Large intestine (tissue), 3 donors: ENCODE results near the gene GRIA1. TPM values are rescaled to one million over a fixed set of nuclear protein-coding genes. Genes with fewer than 3 reads are reported as not detected.

ENCODE experiments used
- DNase-seq, 2 donors: peaks; one replicate each; pipeline versions ENCODE4 v3.0.0 to v3.0.0-alpha.2; 2013
- H3K27ac ChIP-seq: one replicate; pipeline ENCODE4 v1.5.1; 2013; ENCODE audit warnings: low read length
- H3K27me3 ChIP-seq: 2 replicates; pipeline ENCODE4 v1.6.1; 2013; ENCODE audit warnings: low read length; ENCODE audit not compliant: control insufficient read depth, insufficient read depth
- H3K36me3 ChIP-seq: 2 replicates; pipeline ENCODE4 v1.6.1; 2013; ENCODE audit warnings: low read length; ENCODE audit not compliant: control insufficient read depth, insufficient read depth
- H3K4me1 ChIP-seq: one replicate; pipeline ENCODE4 v1.6.1; 2013; ENCODE audit warnings: low read length; ENCODE audit not compliant: control insufficient read depth, insufficient read depth
- H3K4me3 ChIP-seq: one replicate; pipeline ENCODE4 v1.5.1; 2013; ENCODE audit warnings: low read length
- H3K9me3 ChIP-seq: one replicate; pipeline ENCODE4 v1.6.1; 2013; ENCODE audit warnings: mild to moderate bottlenecking, low read depth, low read length, moderate library complexity; ENCODE audit not compliant: control insufficient read depth
- WGBS: methylation state at CpG from one replicate; pipeline ENCODE4 v1.1.5; 2013; ENCODE audit warnings: low lambda C conversion rate; ENCODE audit not compliant: insufficient coverage; 5-methylcytosine and 5-hydroxymethylcytosine counted together
- polyA plus RNA-seq: library from polyadenylated mRNA; unstranded; fragments of 120-200 nt; gene quantifications from one replicate; pipeline ENCODE4 v1.2.1, GENCODE V29; 2013

The GRIA1 gene
- polyA plus RNA-seq, 1 donor = 0.93 TPM

GRCh38 chr5:153655201-153655510 is 164.7 kb downstream of the GRIA1 start:
- H3K27ac ChIP-seq = no peak overlapping the region
- no peak for DNase-seq
- 100% methylated on average over 1 of the region's 3 CpGs for WGBS
- no peaks in the 10 kb centered on the region for H3K9me3 ChIP-seq
- no peak overlapping the region for H3K4me3 ChIP-seq
- no peaks in the 10 kb centered on the region for H3K4me1 ChIP-seq
- no peaks in the 10 kb centered on the region for H3K36me3 ChIP-seq
- H3K27me3 ChIP-seq = no peaks in the 10 kb centered on the region

- H3K4me3 ChIP-seq = no peak overlapping the region
- no peaks in the 10 kb centered on the region for H3K4me1 ChIP-seq
- H3K36me3 ChIP-seq = no peaks in the 10 kb centered on the region
- no peak overlapping the region for H3K27ac ChIP-seq
- DNase-seq = no peak
- WGBS = 78% methylated on average over 1 of the region's 1 CpG
- no peaks in the 10 kb centered on the region for H3K27me3 ChIP-seq
- no peaks in the 10 kb centered on the region for H3K9me3 ChIP-seq
Observed at GRCh38 chr5:153658149-153658548, 167.7 kb downstream of the GRIA1 start.

DNA sequence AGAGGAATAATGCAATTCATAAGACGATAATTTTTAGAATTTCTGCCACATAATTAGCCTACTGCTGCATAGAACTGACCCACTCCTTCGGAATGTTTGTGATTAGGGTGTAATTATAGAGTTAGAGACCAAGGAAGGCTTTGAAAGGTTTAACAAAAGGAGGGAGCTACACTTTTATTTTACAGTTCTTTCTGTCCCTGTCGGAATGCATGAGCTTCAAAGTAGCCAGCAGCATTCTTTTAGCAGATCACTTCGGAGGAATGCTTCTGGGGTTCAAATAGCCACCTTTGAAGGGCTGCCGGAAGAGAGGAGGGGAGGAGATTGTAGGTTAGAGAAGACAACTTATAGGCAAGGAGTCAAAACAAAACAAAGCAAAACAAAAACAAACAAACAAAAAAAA is 168.1 kb downstream of the GRIA1 start:
- Histone ChIP-seq H3K27ac (no peak overlapping the region), H3K27me3 (no peaks in the 10 kb centered on the region), H3K4me3 (no peak overlapping the region), H3K9me3 (no peaks in the 10 kb centered on the region), H3K4me1 (no peaks in the 10 kb centered on the region), H3K36me3 (no peaks in the 10 kb centered on the region)
- DNase-seq = no peak
- 50% methylated on average over 2 of the region's 5 CpGs for WGBS

DNA sequence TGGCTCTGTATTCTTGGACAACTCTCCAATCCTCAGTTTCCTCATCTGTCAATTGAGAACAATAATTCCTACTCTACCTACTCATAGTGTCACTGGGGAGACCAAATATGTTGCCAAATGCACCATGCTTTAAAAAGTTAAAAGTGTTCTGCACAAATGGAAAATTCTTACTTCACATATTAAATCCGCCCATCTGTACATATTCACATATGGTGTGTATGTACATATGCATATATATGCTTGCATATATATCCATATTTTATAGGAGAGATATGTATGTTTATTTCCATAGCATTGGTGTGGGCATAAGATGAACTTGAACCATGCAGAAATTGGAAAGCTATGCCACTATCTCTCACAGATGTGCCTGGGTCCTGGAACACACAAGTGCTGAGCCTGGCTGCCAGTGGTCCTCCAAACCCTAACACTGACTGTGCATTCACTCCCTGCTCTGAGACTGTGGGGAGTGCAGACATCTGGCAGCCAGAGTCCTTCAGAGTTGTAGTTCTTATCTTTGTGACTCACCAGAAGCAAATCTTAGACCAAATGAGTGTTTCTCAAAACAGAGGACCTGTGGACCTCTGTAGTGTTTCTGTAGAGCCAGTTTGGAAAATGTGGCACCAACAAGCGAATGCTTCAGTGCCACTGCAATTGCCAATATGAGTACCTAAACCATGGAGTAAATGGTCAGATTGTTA is 168.7 kb downstream of the GRIA1 start:
- H3K36me3 ChIP-seq = no peaks in the 10 kb centered on the region
- no peak overlapping the region for H3K27ac ChIP-seq
- WGBS = no CpG with 5 or more reads among the region's 2 CpGs
- H3K4me1 ChIP-seq = no peaks in the 10 kb centered on the region
- H3K4me3 ChIP-seq = no peak overlapping the region
- no peaks in the 10 kb centered on the region for H3K27me3 ChIP-seq
- no peak for DNase-seq
- H3K9me3 ChIP-seq = no peaks in the 10 kb centered on the region

GRCh38 chr5:153660919-153661318 is 170.4 kb downstream of the GRIA1 start:
- no CpG with 5 or more reads among the region's 2 CpGs for WGBS
- Histone ChIP-seq H3K4me3 (no peak overlapping the region), H3K27me3 (no peaks in the 10 kb centered on the region), H3K27ac (no peak overlapping the region), H3K36me3 (no peaks in the 10 kb centered on the region), H3K4me1 (no peaks in the 10 kb centered on the region), H3K9me3 (no peaks in the 10 kb centered on the region)
- DNase-seq = no peak

DNA sequence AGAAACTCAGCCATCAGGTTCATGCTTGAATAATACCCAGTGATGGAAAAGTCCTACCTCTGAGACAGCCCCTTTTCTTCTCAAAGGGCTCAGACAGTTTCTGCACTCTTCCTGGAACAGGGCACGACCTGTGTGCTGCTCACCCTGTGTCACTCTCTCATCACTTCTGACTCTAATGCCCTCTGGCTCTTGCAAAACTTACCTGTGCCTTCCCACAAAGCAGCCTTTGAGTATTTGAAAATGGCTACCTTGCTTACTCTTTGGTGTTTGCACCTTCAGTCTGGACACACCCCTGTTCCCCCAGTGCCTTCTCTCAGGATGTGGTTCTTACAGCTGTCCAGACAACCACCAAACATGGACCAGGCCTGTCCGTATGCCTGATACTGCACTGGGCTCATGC is 171.4 kb downstream of the GRIA1 start:
- DNase-seq = no peak
- Histone ChIP-seq H3K27ac (no peak overlapping the region), H3K4me3 (no peak overlapping the region), H3K36me3 (no peaks in the 10 kb centered on the region), H3K9me3 (no peaks in the 10 kb centered on the region), H3K4me1 (no peaks in the 10 kb centered on the region), H3K27me3 (no peaks in the 10 kb centered on the region)
- no CpG with 5 or more reads among the region's 2 CpGs for WGBS

- Histone ChIP-seq H3K4me3 (no peak overlapping the region), H3K9me3 (no peaks in the 10 kb centered on the region), H3K4me1 (no peaks in the 10 kb centered on the region), H3K36me3 (no peaks in the 10 kb centered on the region), H3K27ac (no peak overlapping the region), H3K27me3 (no peaks in the 10 kb centered on the region)
- WGBS = no CpG with 5 or more reads among the region's 1 CpG
- DNase-seq = no peak
Observed at GRCh38 chr5:153670101-153670500, 179.6 kb downstream of the GRIA1 start.

DNA sequence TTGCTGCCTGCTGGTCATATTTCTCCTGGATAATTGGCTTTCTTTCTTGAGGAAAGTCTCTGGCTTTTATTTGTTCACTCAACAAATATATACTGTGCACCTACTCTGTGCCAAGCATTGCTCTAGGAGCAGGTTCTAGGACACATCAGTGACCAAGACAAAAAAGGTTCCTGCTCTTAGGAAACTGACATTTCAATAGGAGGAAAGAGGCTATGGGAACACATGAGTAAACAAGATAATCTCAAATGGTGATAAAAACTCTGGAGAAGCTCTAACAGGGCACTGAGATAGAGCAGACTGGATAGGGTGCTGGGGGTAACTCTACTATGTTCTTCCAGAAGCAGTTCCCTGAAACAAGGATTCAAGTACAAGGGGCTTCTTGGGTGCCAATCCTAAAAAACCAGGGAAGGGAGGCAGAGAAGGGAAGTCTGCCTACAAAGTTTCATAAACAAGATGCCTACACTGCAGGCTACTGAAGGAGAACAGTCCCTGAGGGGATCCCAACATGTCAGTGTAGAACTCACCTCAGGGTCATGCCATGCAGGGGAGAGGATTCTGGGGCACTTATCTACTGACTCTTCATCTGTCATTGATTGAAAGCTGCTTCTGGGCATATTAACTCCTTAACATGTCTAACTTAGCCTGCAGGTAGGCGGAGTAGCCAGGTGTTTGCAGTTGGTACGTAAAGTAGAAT is 181.3 kb downstream of the GRIA1 start:
- no peaks in the 10 kb centered on the region for H3K36me3 ChIP-seq
- DNase-seq = no peak
- no peaks in the 10 kb centered on the region for H3K9me3 ChIP-seq
- 100% methylated on average over 1 of the region's 2 CpGs for WGBS
- no peak overlapping the region for H3K4me3 ChIP-seq
- no peak overlapping the region for H3K27ac ChIP-seq
- no peaks in the 10 kb centered on the region for H3K27me3 ChIP-seq
- H3K4me1 ChIP-seq = no peaks in the 10 kb centered on the region

DNA sequence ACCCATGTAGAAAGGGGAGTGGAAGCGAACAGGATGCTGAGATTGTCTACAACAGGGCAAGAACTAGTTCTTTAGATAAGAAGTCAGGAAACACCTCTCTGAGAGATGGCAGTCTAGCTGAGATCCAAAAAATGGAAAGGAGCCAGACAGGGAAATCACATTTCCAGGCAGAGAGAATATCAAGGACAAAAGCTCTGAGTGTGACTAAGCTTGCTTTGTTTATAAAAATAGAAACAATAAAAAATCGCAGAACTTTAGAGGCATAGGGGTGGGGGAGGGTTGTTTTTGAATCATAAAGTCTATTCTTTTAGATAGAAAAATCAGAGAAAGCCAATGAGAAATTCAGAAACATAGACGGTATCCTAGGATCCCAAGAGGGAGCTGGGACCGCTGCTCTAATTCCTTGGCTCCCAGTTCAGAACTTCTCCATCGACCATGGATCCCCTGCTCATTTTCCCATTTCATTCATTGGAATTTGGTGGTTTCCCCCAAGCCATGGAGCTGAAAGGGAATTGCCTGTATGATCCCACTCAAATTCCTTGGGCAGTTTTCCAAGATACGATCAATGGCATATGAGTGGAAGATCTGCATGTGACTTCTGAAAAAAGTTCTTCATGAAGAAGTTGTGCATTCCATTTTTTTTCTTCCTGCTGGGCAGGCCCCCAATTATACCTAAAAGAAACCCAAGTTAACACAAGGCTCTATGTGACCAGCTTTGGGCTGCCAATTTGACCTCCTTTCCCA is 182.0 kb downstream of the GRIA1 start:
- no peaks in the 10 kb centered on the region for H3K27me3 ChIP-seq
- no peaks in the 10 kb centered on the region for H3K4me1 ChIP-seq
- no peaks in the 10 kb centered on the region for H3K36me3 ChIP-seq
- DNase-seq = no peak
- H3K27ac ChIP-seq = no peak overlapping the region
- WGBS = 84% methylated on average over 3 of the region's 6 CpGs
- H3K9me3 ChIP-seq = no peaks in the 10 kb centered on the region
- no peak overlapping the region for H3K4me3 ChIP-seq

DNA sequence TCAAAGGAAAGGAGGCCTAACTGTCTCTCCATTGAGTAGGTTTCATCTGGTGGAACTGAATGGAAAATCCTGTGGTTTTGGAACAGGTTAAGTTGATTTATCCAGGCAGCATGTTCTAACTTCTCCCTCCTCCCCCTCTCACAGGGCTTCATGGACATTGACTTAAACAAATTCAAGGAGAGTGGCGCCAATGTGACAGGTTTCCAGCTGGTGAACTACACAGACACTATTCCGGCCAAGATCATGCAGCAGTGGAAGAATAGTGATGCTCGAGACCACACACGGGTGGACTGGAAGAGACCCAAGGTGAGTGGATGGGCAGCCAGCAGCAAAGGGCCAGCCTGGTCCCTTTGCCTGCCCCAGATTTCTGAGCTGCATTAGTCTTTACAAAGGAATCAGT is 183.9 kb downstream of the GRIA1 start:
- no peak overlapping the region for H3K27ac ChIP-seq
- no peaks in the 10 kb centered on the region for H3K9me3 ChIP-seq
- no peaks in the 10 kb centered on the region for H3K4me1 ChIP-seq
- no peaks in the 10 kb centered on the region for H3K36me3 ChIP-seq
- WGBS = no CpG with 5 or more reads among the region's 4 CpGs
- no peak for DNase-seq
- H3K4me3 ChIP-seq = no peak overlapping the region
- no peaks in the 10 kb centered on the region for H3K27me3 ChIP-seq
